GM19238 (cell line): ENCODE measurements around the gene TENT4B.
"Not testable (repeated sequence)": the region's sequence is repeated elsewhere in the genome, so short reads cannot be mapped to it uniquely, and the experiment has no call there.

ENCODE experiments used
- DNase-seq: peaks from one replicate; pipeline ENCODE4 v3.0.0; 2011; ENCODE audit warnings: low spot score; ENCODE audit not compliant: insufficient read length

TENT4B gene

GRCh38 chr16:50152807-50153595 is at the start of gene TENT4B:
Gene TENT4B, plus strand, starts transcription at chr16:50153306. Its CDS starts 316 bp downstream, at chr16:50153622.
- peak; percentile 95 for DNase-seq

- DNase-seq, result no peak
These were observed 49.3 kb upstream of the TENT4B start for GRCh38 chr16:50103764-50104163.

DNA sequence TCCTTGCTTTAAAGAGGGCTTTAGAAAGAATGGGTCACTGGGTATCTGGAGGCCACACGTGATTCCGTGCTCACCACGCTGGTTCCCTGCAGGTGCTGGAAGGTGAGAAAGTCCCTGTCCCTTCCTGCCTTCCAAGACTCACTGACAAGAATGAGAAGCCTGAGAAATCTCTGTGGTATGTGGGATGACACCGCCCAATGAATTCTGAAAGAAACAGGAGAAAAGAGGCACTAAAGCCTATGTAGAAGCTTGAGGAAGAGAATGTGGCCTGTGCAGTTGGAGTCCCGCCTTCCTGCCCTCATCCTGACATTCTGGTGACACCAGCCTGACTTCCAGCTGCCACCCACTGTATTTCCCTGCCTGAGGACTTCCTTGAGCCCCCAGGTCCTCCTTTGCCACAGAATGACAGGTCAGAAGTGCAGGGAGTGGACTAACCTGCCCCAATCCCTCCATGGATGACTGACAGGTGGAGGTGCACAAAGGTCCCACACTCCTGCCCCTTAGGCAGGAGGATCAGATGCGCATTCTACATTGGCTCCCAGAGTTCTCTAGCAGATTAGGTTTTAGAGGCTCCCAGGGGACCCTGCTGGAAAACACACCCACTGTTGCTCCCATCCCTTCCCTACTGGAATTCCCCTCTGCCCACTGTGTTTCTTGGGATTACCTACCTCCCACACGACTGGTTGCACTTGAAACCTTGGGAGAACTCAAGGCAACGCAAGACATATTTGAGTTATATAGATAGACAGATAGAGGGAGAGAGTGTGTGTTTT is 38.6 kb upstream of the TENT4B start:
- no peak for DNase-seq

DNA sequence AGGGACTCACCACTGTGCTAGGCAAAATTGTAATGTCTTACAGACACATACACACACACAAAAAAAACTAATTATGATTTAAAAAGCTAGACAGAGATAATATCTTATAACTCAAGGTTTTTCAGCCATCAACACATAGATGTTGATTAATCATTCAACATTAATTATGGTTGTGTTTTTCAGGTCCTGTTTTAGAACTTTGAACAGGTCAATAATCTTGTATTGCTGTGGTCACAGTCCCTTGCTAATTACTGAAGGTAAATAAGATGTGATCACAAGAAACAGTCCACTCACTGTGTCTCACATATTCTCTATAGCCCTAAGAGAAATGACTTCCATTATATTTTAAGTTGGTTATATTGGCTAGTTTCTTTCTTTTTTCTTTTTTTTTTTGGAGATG is 32.4 kb upstream of the TENT4B start:
- DNase-seq, result no peak

DNA sequence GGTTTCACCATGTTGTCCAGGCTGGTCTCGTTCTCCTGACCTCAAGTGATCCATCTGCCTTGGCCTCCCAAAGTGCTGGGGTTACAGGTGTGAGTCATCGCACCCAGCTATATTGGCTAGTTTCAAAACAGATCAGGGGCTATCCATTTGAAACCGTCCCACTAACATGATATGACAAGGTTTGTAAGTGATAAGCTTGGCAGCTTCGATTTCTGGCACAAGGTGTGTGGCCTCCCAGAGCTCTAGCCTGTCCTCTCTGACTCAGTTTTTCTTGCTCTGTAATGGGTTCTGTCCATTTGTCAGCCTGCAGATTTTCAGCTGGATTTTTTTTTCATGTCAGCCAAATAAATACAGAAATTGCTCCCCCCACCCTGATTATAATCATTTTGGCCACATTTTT is 31.8 kb upstream of the TENT4B start:
- DNase-seq, result no peak

DNA sequence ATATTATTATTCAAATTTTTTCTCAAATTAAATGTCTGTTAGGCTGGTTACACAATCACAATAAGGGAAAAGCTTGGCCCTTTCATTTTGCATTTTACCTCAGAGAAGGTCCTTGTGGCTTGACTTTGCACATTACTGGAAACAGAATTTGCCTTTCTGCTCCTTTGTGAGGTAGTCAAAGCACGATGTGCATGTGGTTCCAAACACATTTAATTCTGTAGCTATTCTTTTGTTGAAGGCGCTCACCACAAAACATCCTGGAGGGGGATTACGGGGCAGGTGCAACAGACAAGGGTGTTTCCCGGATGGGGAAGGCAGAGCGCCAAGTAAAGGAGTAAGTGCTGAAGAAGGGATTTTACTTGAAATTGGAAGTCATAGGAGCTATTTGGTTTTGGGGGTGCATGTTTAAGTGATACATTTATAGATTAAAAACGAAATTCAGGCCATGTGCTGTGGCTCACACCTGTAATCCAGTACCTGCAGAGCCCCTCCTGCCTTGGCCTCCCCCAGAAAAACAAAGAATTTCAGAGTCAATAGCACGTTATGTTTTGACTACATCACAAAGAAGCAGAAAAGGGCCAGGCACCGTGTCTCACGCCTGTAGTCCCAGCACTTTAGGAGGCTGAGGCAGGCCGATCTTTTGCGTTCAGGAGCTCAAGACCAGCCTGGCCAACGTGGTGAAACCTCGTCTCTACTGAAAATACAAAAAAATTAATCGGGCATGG is 31.2 kb upstream of the TENT4B start:
- peak; percentile 21 for DNase-seq

DNA sequence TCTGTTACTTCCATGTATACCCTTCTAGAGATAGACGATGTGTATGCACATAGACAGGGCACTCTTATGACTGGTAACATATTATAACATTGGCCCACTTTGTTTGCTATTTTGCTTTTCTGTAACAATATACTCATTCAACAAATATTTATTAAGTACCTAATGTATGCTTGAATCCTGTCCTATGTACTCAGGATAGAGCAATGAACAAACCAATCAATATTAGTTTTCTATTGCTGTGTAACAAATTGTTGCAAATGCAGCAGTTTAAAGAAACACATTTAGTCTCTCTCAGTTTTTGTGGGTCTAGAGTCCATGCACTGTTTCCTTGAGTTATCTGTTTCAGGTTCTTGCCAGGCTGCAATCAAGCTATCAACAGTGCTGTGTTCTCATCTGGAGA is 29.7 kb upstream of the TENT4B start:
- DNase-seq, result no peak

DNA sequence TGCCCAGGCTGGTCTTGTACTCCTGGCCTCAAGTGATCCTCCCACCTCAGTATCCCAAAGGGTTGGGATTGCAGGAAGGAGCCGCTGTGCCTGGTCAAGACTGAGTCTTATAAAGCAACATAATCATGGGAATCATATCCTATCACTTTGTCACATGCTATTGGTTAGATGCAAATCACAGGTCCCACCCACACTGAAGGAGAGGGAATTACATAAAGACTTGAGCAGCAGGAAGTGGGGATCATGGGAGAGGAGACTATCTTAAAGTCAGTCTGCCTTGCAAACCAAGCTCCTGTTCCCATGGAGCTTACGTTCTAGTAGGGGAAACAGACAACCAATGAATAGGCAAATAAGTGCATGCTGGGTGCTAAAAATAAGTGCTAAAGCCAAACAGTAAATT is 28.3 kb upstream of the TENT4B start:
- DNase-seq, result no peak

GRCh38 chr16:50126183-50126582 is 26.9 kb upstream of the TENT4B start:
- DNase-seq, result no peak

DNA sequence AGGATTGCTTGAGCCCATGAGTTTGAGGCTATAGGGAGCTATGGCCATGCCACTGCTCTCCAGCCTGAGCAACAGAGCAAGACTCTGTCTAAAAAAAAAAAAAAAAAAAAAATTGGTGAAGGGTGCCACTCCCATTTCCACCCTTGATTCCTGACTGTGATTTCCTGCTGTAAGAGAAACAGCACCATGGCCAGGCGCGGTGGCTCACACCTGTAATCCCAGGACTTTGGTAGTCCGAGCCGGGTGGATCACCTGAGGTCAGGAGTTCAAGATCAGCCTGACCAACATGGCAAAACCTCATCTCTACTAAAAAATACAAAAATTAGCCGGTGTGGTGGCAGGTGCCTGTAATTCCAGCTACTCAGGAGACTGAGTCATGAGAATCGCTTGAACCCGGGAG is 20.5 kb upstream of the TENT4B start:
- DNase-seq, result not testable (repeated sequence)

GRCh38 chr16:50133214-50133613 is 19.9 kb upstream of the TENT4B start:
- no peak for DNase-seq

- DNase-seq, result no peak
These were observed 16.7 kb upstream of the TENT4B start for GRCh38 chr16:50136399-50136798.

DNA sequence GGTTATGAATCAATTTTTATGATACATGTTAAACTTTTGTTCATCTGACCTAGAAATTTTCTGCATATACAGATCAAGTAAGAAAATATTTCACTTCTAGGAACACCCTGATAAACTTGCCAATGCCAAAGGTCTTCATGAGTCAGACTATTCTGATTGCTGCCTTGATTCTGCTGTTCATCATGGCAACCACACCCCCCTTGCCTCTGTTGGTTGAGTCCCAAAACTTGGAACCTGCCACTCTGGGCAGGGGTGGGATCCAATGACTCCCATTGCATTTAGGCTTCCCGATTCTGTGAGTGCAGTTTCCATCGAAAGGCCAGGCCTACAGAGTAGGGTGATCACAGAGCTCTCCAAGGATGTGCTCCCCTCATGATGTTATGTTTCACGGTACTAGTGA is 15.8 kb upstream of the TENT4B start:
- no peak for DNase-seq

DNA sequence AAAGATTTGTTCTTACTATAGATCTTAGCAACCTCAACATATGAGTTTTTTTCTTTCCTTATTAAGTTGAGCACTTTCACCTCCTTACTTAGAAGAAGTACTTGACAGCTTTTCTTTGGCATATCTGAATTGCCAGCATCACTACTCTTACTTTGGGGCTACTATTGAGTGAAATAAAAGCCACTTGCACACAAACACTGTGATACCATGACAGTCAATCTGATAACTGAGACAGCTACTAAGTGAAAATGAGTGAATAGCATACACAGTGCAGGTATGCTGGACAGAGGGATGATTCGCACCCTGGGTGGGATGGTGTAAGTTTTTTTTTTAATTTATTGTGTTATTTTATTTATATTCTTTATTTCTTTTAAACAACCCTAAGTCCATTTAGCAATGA is 13.5 kb upstream of the TENT4B start:
- DNase-seq, result no peak

GRCh38 chr16:50144211-50144610 is 8.9 kb upstream of the TENT4B start:
- DNase-seq, result no peak

DNA sequence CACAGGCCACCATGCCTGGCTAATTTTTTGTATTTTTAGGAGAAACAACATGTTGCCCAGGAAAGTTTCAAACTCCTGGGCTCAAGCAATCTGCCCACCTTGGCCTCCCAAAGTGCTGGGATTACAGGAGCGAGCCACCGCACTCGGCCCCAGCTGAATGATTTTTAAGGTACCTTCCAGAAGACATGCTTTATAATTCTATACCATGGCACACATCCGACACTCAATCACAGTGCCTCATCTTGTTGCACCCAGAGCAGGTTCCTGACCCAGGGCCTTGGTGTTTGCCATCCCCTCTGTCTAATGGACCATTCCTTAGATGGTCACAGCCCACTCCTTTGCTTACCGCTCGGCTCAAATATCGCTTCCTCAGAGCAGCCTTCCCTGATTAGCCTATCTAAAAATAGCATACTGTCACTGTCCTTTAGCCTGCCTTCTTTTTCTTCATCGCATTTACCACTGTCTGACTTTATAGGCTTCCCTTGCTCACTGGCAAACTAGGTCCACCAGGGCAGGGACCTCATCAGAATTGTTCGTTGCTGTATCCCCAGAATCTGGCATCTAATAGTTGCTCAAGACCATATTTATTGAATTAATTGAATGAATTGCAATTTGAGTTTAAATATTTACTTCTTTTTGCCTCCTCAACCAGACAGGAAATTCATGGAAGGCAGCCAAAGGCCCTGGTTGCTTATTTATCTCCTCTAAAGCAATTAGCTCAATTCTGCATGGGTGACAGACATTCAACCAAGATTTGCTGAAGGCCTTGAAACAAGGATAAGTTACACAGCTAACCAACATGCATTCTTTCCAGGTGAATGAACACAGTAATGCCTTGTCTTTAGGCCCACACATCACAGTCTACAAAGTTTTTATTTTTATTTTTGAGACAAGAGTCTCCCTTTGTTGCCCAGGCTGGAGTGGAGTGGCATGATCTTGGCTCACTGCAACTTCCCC is 6.3 kb upstream of the TENT4B start:
- DNase-seq, result no peak

GRCh38 chr16:50151322-50151721 is 1.8 kb upstream of the TENT4B start:
- no peak for DNase-seq

DNA sequence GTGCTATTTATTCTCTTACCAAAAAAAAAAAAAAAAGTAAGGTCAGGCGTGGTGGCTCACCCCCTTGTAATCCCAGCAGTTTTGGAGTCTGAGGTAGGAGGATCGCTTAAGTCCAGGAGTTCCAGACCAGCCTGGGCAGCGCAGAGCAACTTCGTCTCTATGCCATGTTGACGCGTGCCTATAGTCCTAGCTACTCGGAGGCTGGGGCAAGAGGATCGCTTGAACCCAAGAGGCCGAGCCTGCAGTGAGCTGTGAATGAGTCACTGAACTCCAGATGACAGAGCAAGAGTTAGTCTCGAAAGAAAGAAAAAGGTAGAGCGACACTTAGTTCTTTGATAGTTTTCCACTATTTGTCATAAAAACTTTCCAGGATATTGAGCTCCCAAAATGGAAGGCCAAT is 1.4 kb upstream of the TENT4B start:
- DNase-seq, result no peak

DNA sequence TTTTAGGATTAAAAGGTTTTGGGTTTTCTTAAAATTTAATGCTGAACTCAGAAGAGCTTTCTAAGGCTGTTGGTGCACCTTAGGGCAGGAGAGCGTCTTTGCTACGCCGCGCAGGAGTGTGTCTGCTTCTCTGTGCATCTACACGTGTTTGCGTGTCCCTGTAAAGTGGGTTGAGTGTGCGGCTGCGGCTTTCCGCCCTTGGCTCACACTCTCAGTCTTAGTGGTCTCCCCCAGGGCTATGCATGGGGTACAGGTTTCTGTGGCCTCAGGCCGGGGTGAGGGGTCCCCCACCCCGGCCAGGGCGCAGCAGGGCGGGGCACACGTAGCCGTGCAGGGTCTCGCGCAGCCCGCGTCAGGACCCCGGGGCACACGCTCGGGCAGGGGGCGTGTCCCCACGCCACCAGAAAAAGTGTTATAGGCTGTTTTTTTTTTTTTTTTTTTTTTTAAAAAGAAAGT is 727 bp upstream of the TENT4B start:
- peak; percentile 69 for DNase-seq

DNA sequence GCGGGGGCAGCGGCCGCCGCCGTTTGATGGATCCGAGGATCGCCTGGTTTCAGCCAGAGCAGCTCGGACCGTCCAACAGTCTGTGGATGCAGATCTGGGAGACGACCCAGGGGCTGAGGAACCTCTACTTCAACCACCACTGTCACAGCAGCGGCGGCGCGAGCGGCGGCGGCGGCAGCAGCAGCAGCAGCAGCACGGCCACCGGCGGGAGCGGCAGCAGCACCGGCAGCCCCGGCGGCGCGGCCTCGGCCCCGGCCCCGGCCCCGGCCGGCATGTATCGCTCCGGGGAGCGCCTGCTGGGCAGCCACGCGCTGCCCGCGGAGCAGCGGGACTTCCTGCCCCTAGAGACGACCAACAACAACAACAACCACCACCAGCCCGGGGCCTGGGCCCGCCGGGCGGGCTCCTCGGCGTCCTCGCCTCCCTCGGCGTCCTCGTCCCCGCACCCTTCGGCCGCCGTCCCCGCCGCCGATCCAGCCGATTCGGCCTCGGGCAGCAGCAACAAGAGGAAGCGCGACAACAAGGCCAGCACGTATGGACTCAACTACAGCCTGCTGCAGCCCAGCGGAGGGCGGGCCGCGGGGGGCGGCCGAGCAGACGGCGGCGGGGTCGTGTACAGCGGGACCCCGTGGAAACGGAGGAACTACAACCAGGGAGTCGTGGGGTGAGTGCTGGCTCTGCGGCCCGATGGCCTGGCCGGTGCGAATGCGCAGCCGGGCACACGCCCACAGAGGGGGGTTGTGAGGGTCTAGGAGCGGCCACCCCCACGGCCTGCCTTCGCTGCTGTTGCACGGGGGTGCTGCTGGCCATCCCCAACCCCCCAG is 702 bp downstream of the TENT4B start:
- DNase-seq, result peak; percentile 31
